Calu3 (cell line): ENCODE results near the gene NCK2. TPM values are rescaled to one million over a fixed set of nuclear protein-coding genes. Genes with fewer than 3 reads are reported as not detected.

ENCODE experiments used
- BruUV-seq: library from RNA; stranded (reverse); fragments of 400-500 nt; replicated peaks from 2 replicates; lab custom pipeline; 2021; lab: Mats Ljungman, UMichigan
- CTCF ChIA-PET: fragments of 300-600 bp; sonication (Branson Sonifier 250); formaldehyde crosslinking; loops from one replicate; lab custom pipeline; 2022; ENCODE audit warnings: antibody characterized with exemption; lab: Charles Lee
- DNase-seq: peaks from one replicate; pipeline ENCODE4 v3.0.0; 2022
- H3K27ac Mint-ChIP-seq: one replicate; pipeline ENCODE4 v1.8.0; 2022; ENCODE audit warnings: mixed read lengths; ENCODE audit not compliant: unreplicated experiment
- H3K27me3 Mint-ChIP-seq: one replicate; pipeline ENCODE4 v1.8.0; 2022; ENCODE audit warnings: mixed read lengths; ENCODE audit not compliant: unreplicated experiment
- H3K36me3 Mint-ChIP-seq: one replicate; pipeline ENCODE4 v1.8.0; 2022; ENCODE audit warnings: mild to moderate bottlenecking, moderate library complexity, mixed read lengths; ENCODE audit not compliant: insufficient read depth, unreplicated experiment
- H3K4me1 Mint-ChIP-seq: one replicate; pipeline ENCODE4 v1.8.0; 2022; ENCODE audit warnings: mild to moderate bottlenecking, low read depth, mixed read lengths; ENCODE audit not compliant: unreplicated experiment
- H3K4me3 Mint-ChIP-seq: one replicate; pipeline ENCODE4 v1.8.0; 2022; ENCODE audit warnings: mild to moderate bottlenecking, low read depth, moderate library complexity, mixed read lengths; ENCODE audit not compliant: unreplicated experiment
- H3K9me3 Mint-ChIP-seq: one replicate; pipeline ENCODE4 v1.8.0; 2022; ENCODE audit warnings: low read depth, mixed read lengths; ENCODE audit not compliant: unreplicated experiment
- intact Hi-C: fragments of 100-400 bp; cut with micrococcal nuclease; formaldehyde crosslinking; loops from one replicate; pipeline ENCODE4 v1.10.0; 2022; ENCODE audit not compliant: unreplicated experiment
- total RNA-seq: library from RNA; stranded (reverse); gene quantifications from 2 replicates; pipeline ENCODE4 v1.2.3, GENCODE V29; 2022
- TF ChIP-seq, protein P1 (sequence below): fragments of 200-600 bp; IDR thresholded peaks from one replicate; pipeline ENCODE4 v1.8.0; 2022; ENCODE audit warnings: antibody characterized with exemption; ENCODE audit not compliant: unreplicated experiment

NCK2 gene
- total RNA-seq, 1 experiment from 2014 or later: 88.6 TPM

DNA sequence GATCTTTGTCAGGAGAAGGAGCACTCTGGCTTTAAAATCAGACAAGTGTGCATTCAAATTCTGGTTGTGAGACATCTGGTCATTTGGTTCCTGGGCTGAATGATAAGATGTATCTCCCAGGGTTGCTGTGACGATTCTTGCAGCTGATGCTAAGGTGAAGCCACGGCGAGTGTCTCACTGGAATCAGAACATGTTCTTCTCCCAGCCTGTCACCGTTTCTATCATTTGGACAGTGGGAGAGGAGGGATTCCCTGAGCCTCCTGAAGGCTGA is 68.3 kb downstream of the NCK2 start:
- CTCF ChIA-PET: no interaction called here
- no peaks in the 10 kb centered on the region for H3K27me3 Mint-ChIP-seq
- H3K27ac Mint-ChIP-seq: no peak overlapping the region
- no peak overlapping the region for H3K4me3 Mint-ChIP-seq
- H3K9me3 Mint-ChIP-seq: no peaks in the 10 kb centered on the region
- TF ChIP-seq, protein P1, sequence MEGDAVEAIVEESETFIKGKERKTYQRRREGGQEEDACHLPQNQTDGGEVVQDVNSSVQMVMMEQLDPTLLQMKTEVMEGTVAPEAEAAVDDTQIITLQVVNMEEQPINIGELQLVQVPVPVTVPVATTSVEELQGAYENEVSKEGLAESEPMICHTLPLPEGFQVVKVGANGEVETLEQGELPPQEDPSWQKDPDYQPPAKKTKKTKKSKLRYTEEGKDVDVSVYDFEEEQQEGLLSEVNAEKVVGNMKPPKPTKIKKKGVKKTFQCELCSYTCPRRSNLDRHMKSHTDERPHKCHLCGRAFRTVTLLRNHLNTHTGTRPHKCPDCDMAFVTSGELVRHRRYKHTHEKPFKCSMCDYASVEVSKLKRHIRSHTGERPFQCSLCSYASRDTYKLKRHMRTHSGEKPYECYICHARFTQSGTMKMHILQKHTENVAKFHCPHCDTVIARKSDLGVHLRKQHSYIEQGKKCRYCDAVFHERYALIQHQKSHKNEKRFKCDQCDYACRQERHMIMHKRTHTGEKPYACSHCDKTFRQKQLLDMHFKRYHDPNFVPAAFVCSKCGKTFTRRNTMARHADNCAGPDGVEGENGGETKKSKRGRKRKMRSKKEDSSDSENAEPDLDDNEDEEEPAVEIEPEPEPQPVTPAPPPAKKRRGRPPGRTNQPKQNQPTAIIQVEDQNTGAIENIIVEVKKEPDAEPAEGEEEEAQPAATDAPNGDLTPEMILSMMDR: no peak
- peaks cover 7% of the 10 kb centered on the region for H3K36me3 Mint-ChIP-seq
- H3K4me1 Mint-ChIP-seq: peaks cover 10% of the 10 kb centered on the region
- no peak for DNase-seq
- intact Hi-C loops: no loop called here
- no TSS peak for BruUV-seq

DNA sequence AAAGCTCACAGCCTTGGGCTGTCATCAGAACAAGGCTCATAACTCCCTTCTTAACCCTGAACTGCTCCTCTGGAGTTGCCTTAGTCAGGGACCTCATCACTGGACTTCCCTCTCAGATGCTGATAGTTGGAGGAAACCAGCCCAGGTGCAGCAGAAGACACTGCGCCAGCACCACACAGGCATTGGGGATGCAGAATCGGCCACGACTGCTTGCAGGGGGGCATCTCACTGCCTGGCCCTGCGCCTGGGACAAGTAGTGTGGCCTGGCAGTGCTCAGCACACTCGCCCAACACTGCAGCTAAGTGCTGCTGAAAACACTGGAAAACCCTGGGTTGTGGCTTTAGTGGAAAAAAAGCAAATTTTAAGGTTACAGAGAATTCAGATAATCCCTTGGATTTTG is 68.7 kb downstream of the NCK2 start:
- Mint-ChIP-seq H3K27me3 (no peaks in the 10 kb centered on the region), H3K36me3 (peaks cover 7% of the 10 kb centered on the region), H3K27ac (no peak overlapping the region), H3K4me3 (no peak overlapping the region), H3K9me3 (no peaks in the 10 kb centered on the region), H3K4me1 (peaks cover 10% of the 10 kb centered on the region)
- TF ChIP-seq, protein P1: no peak
- BruUV-seq: no TSS peak
- DNase-seq: no peak
- CTCF ChIA-PET: no interaction called here
- intact Hi-C loops: no loop called here

GRCh38 chr2:105814291-105814940 is 69.7 kb downstream of the NCK2 start:
- BruUV-seq: no TSS peak
- H3K9me3 Mint-ChIP-seq: no peaks in the 10 kb centered on the region
- H3K27ac Mint-ChIP-seq: no peak overlapping the region
- intact Hi-C loops: no loop called here
- H3K36me3 Mint-ChIP-seq: peaks cover 6% of the 10 kb centered on the region
- TF ChIP-seq, protein P1: no peak
- no peak overlapping the region for H3K4me3 Mint-ChIP-seq
- H3K4me1 Mint-ChIP-seq: peaks cover 8% of the 10 kb centered on the region
- CTCF ChIA-PET: no interaction called here
- DNase-seq: no peak
- H3K27me3 Mint-ChIP-seq: no peaks in the 10 kb centered on the region

- CTCF ChIA-PET: no interaction called here
- TF ChIP-seq, protein P1: no peak
- intact Hi-C loops: no loop called here
- no peaks in the 10 kb centered on the region for H3K36me3 Mint-ChIP-seq
- no peak overlapping the region for H3K4me3 Mint-ChIP-seq
- BruUV-seq: no TSS peak
- H3K4me1 Mint-ChIP-seq: no peaks in the 10 kb centered on the region
- H3K27ac Mint-ChIP-seq: no peak overlapping the region
- H3K27me3 Mint-ChIP-seq: no peaks in the 10 kb centered on the region
- no peaks in the 10 kb centered on the region for H3K9me3 Mint-ChIP-seq
- no peak for DNase-seq
These were observed 70.7 kb downstream of the NCK2 start for GRCh38 chr2:105815401-105815800.
